PC-9 (cell line): ENCODE measurements around the gene TRPM5. TPM values are rescaled to one million over a fixed set of nuclear protein-coding genes. Genes with fewer than 3 reads are reported as not detected.

Source experiments
- BruUV-seq: library from RNA; stranded (reverse); fragments of 400-500 nt; replicated peaks from 2 replicates; lab custom pipeline; 2021; lab: Mats Ljungman, UMichigan
- CTCF ChIA-PET: fragments of 300-600 bp; sonication (Branson Sonifier 250); formaldehyde crosslinking; loops from one replicate; lab custom pipeline; 2022; ENCODE audit warnings: antibody characterized with exemption; lab: Charles Lee
- POLR2A ChIA-PET: fragments of 300-600 bp; sonication (Branson Sonifier 250); formaldehyde crosslinking; loops from one replicate; lab custom pipeline; 2022; ENCODE audit warnings: antibody characterized with exemption; ENCODE audit not compliant: unreplicated experiment; lab: Charles Lee
- DNase-seq, 2 experiments: peaks; one replicate each; pipeline versions ENCODE4 v3.0.0 to v3.0.0-alpha.2; 2015 to 2022; ENCODE audit warnings: mixed read lengths in 1 of 2
- H2AFZ ChIP-seq: fragments of 200-600 bp; sonication (generic); 2 replicates; pipeline ENCODE4 v1.8.1; 2017; ENCODE audit warnings: antibody characterized with exemption
- H3F3A ChIP-seq: fragments of 200-600 bp; sonication (generic); 2 replicates; pipeline ENCODE4 v1.8.1; 2017; ENCODE audit warnings: antibody characterized with exemption, mild to moderate bottlenecking, low read depth; ENCODE audit not compliant: insufficient read depth
- H3K27ac ChIP-seq: fragments of 200-600 bp; sonication (generic); 2 replicates; pipeline ENCODE4 v1.6.1; 2016; ENCODE audit warnings: mixed run types
- H3K27me3 ChIP-seq: fragments of 200-600 bp; sonication (generic); 2 replicates; pipeline ENCODE4 v1.6.1; 2016; ENCODE audit warnings: low read depth, mixed run types; ENCODE audit not compliant: insufficient read depth
- H3K36me3 ChIP-seq: fragments of 200-600 bp; sonication (generic); 2 replicates; pipeline ENCODE4 v1.6.1; 2016; ENCODE audit warnings: low read depth, mixed run types
- H3K4me1 ChIP-seq: fragments of 200-600 bp; sonication (generic); replicated peaks from 2 replicates; pipeline ENCODE4 v1.6.1; 2016; ENCODE audit warnings: mixed run types; ENCODE audit not compliant: insufficient read depth
- H3K4me2 ChIP-seq: fragments of 200-600 bp; sonication (generic); 2 replicates; pipeline ENCODE4 v1.6.1; 2017; ENCODE audit warnings: mixed run types
- H3K4me3 ChIP-seq: fragments of 200-600 bp; sonication (generic); 2 replicates; pipeline ENCODE4 v1.6.1; 2016; ENCODE audit warnings: mixed run types
- H3K79me2 ChIP-seq: fragments of 200-600 bp; sonication (generic); 2 replicates; pipeline ENCODE4 v1.6.1; 2017; ENCODE audit warnings: low read depth, mixed run types
- H3K9me2 ChIP-seq: fragments of 200-600 bp; sonication (generic); 2 replicates; pipeline ENCODE4 v1.8.1; 2017; ENCODE audit warnings: mild to moderate bottlenecking; ENCODE audit not compliant: insufficient read depth
- H3K9me3 ChIP-seq: fragments of 200-600 bp; sonication (generic); 2 replicates; pipeline ENCODE4 v1.8.1; 2016; ENCODE audit warnings: low read depth; ENCODE audit not compliant: insufficient read depth
- H4K20me1 ChIP-seq: fragments of 200-600 bp; sonication (generic); 2 replicates; pipeline ENCODE4 v1.8.1; 2017; ENCODE audit not compliant: insufficient read depth
- CTCF ChIP-seq: fragments of 200-600 bp; sonication (generic); conservative IDR thresholded peaks from 2 replicates; pipeline ENCODE4 v1.6.1; 2017; ENCODE audit warnings: mixed run types, antibody characterized with exemption, mild to moderate bottlenecking, moderate library complexity
- EZH2 ChIP-seq: fragments of 200-600 bp; sonication (generic); IDR thresholded peaks from 2 replicates; pipeline ENCODE4 v1.8.0; 2017; ENCODE audit warnings: antibody characterized with exemption, low read depth
- intact Hi-C: fragments of 100-400 bp; cut with micrococcal nuclease; formaldehyde crosslinking; loops from one replicate; pipeline ENCODE4 v1.10.0; 2022; ENCODE audit not compliant: unreplicated experiment
- total RNA-seq: library from RNA; stranded (reverse); gene quantifications from 2 replicates; pipeline ENCODE4 v1.2.3, GENCODE V29; 2021

Gene TRPM5
- total RNA-seq, 1 experiment from 2014 or later = not detected

DNA sequence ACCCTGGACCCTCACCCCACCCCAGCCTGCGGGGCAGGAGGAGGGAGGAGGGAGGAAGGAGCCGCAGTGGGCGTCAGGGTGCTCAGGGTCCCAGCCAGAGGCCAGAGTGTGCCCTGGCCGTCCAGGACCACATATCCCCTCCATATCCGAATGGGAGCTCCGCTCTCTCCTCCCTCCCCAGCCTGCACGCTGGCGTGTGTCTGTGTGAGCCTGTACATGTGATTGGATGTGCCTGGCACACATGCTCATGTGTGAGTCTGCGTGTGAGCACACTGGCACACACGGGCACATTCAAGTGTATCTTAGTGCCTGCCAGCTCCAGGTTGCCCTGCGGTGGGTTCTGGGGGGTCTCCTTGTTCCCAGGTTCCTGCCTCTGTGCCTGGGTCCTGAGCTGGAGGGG, 35.6 kb downstream of the TRPM5 start:
- no peak overlapping the region for H2AFZ ChIP-seq
- H4K20me1 ChIP-seq = no peaks in the 10 kb centered on the region
- ChIA-PET CTCF (no interaction called here), POLR2A (no interaction called here)
- H3K36me3 ChIP-seq = no peaks in the 10 kb centered on the region
- H3K4me3 ChIP-seq = no peak overlapping the region
- no peaks in the 10 kb centered on the region for H3F3A ChIP-seq
- H3K9me2 ChIP-seq = no peaks in the 10 kb centered on the region
- no peak overlapping the region for H3K27ac ChIP-seq
- TF ChIP-seq CTCF (no peak), EZH2 (no peak)
- H3K79me2 ChIP-seq = no peaks in the 10 kb centered on the region
- 0 out of 2 replicates have a peak, but pooled peaks cover 4% of the 10 kb centered on the region for H3K27me3 ChIP-seq
- intact Hi-C loops = no loop called here
- H3K9me3 ChIP-seq = no peaks in the 10 kb centered on the region
- DNase-seq = no peak
- no peaks in the 10 kb centered on the region for H3K4me1 ChIP-seq
- H3K4me2 ChIP-seq = no peak overlapping the region
- BruUV-seq = no TSS peak

DNA sequence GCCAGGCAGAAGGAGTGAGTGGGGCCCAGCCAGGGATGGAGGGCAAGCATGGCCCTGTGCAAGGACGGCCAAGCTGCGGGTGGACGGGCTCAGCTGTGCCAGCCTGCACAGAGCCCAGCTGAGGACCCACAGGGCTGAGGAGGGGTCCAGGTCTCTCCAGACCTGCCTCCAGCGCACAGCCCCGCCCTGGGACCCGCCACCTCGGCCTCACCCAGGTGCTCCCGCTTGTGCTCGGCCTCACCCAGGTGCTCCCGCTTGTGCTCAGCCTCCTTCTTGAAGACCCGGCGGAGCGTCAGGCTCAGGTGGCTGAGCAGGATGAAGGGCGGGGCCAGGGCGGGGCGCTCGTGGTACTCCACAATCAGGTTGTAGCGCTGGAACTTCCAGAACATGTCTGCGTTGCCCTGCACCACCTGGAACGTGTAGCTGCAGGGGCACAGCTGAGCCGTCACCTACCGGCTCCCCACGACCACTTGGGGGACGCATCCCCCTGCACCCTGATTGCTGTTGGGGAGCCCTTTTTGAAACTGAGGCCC, 37.4 kb downstream of the TRPM5 start:
- Histone ChIP-seq H3K36me3 (no peaks in the 10 kb centered on the region), H2AFZ (no peak overlapping the region), H3K27ac (no peak overlapping the region), H3K9me3 (no peaks in the 10 kb centered on the region), H3F3A (no peaks in the 10 kb centered on the region), H3K27me3 (0 out of 2 replicates have a peak, but pooled peaks cover 4% of the 10 kb centered on the region), H3K9me2 (no peaks in the 10 kb centered on the region), H3K4me2 (no peak overlapping the region), H3K79me2 (peaks cover 5% of the 10 kb centered on the region), H3K4me1 (no peaks in the 10 kb centered on the region), H4K20me1 (no peaks in the 10 kb centered on the region), H3K4me3 (no peak overlapping the region)
- no TSS peak for BruUV-seq
- no peak for DNase-seq
- POLR2A ChIA-PET = no interaction called here
- CTCF ChIA-PET = no interaction called here
- intact Hi-C loops = no loop called here
- TF ChIP-seq EZH2 (no peak), CTCF (no peak)

DNA sequence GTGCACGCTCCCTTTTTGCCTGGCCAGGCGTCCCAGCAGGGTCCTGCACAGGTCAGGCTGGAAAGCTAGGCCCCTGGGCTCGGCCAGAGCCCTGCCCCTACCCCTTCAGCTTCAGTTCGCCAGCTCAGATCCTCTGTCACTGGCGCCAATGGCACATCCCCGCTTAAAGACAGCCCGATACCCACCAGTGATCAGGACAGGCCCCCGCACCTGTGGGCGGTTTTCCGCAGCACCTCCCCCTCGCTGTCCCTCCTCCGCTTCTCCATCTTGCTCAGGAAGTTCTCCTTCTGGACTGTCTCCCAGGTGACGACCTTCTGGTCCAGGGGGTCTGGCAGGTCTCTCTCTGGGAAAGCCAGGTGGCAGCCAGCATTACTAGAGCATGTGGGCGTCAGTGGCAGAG, 37.9 kb downstream of the TRPM5 start:
- Histone ChIP-seq H3K4me2 (no peak overlapping the region), H3K4me1 (no peaks in the 10 kb centered on the region), H2AFZ (no peak overlapping the region), H3K36me3 (no peaks in the 10 kb centered on the region), H3F3A (no peaks in the 10 kb centered on the region), H4K20me1 (no peaks in the 10 kb centered on the region), H3K4me3 (no peak overlapping the region), H3K27ac (no peak overlapping the region), H3K9me2 (no peaks in the 10 kb centered on the region), H3K79me2 (peaks cover 10% of the 10 kb centered on the region), H3K9me3 (no peaks in the 10 kb centered on the region), H3K27me3 (0 out of 2 replicates have a peak, but pooled peaks cover 4% of the 10 kb centered on the region)
- intact Hi-C loops = no loop called here
- POLR2A ChIA-PET = interaction anchor here (0.8 kb wide), 1 partner anchor 16 kb away, joined by 7 read pairs; no protein-coding TSS in a partner anchor
- no TSS peak for BruUV-seq
- TF ChIP-seq EZH2 (no peak), CTCF (no peak)
- no peak for DNase-seq
- CTCF ChIA-PET = no interaction called here
